HG02759 (cell line): ENCODE results near the gene STRIP2.
"Not testable (repeated sequence)": the region's sequence is repeated elsewhere in the genome, so short reads cannot be mapped to it uniquely, and the experiment has no call there.

Experiments used
- ATAC-seq: cut with Tn5 transposase; IDR thresholded peaks from one replicate; pipeline ENCODE4 v1.9.1; 2021; ENCODE audit warnings: mild to moderate bottlenecking, moderate library complexity; ENCODE audit not compliant: unreplicated experiment

Gene STRIP2

DNA sequence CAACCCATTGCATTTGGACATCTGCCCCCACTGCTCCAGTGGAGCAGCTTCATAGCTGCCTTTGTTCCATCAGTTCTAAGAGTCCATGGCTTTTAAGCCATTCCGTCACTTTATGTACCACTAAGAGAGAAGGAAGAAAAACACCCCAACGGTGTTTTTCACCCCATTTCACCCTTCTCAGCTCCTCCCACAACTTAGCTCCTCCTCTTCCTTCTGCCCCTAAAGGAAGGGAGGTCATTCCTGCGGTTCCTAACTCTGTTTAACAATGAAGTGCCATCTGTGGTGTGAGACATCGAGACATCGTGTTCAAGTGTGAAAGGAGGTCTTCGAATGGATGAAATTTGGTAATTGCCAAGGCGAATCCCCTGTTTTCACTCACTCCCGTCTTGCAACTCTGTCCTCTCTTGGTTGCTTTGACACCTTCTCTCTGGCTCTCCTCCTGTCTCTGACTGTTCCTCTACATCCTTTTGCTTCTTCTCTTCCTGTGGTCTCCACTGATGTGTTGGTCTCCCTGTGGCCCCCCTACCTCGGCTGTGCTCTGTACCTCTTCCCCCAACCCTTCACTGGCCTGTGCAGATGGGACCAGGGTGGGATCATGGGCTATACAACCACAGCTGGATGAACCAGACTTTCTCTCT is 91.1 kb downstream of the STRIP2 start:
- ATAC-seq, result no peak

DNA sequence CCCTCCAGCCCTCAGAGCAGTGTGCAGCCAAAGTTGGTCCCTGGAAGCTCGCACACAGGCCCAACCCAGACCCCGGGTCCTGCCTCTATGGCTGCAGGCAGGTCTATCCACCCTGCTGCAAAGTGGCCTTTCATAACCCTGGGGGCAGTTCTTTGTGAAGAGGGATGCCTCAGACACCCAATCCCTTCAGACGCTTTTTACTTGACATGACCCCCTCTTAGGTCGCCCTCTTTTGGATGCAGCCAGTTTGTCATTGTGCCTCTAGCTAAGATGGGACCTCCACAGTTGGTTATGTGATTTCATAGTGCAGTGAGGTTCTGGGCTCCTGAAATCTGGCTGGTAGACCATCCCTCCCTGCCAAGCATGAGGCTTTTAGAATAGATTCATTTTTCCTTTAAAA is 95.4 kb downstream of the STRIP2 start:
- no peak for ATAC-seq

DNA sequence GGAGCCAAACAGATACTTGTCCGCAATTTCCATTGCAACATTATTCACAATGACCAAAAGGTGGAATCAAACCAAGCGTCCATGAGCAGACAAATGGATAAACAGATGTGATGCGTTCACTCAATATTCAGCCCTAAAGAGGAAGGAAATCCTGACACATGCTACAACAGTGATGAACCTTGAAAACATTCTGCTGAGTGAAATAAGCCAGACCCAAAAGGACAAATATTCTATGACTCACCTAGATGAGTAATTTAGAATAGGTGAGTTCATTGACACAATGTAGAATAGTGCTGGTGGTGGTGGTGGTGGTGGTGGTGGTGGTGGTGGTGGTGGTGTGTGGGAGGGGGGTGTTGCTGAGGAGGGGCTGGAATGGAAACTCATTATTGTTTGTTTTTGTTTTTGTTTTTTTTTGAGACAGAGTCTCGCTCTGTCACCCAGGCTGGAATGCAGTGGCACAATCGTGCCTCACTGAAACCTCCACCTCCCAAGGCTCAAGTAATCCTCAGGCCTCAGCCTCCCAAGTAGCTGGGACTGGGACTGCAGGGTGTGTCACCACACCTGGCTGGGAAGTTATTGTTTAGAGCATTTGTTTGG is 96.7 kb downstream of the STRIP2 start:
- ATAC-seq, result no peak

DNA sequence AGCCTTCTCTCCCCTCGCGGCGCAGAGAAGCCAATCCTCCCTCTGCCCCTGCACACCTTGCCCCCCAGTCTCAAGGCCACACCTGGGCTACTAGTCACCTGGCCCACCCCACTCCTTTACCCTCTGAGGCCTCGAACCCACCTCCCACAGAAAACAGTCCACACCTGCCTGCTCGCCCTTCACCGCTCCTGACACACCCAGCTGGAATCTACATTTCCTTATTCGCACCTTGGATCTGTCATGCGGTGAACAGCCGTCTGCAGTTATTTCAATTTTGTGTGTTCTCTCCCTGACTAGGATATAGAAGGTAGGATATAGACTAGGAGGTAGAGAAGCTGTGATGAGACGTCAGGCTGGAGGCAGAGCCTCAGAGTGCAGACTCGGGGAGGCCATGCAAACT is 97.5 kb downstream of the STRIP2 start:
- ATAC-seq, result no peak

DNA sequence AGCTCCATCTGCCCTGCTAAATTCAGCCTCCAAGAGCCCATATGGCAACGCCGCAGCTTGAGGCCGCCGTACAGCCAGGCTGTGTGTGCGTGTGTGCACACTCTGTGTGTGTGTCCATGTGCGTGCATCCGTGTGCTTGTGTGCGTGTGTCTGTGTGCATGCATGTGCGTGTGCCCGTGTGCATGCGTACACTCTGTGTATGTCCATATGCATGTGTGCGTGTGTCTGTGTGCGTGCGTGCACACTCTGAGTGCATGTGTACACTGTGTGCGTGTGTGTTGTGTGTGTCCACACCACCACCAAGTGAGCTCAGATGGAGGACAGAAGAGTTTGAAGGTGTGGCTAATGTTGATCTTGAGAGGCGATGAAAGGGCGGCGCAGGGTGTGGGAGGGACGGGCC is 98.1 kb downstream of the STRIP2 start:
- ATAC-seq, result no peak

DNA sequence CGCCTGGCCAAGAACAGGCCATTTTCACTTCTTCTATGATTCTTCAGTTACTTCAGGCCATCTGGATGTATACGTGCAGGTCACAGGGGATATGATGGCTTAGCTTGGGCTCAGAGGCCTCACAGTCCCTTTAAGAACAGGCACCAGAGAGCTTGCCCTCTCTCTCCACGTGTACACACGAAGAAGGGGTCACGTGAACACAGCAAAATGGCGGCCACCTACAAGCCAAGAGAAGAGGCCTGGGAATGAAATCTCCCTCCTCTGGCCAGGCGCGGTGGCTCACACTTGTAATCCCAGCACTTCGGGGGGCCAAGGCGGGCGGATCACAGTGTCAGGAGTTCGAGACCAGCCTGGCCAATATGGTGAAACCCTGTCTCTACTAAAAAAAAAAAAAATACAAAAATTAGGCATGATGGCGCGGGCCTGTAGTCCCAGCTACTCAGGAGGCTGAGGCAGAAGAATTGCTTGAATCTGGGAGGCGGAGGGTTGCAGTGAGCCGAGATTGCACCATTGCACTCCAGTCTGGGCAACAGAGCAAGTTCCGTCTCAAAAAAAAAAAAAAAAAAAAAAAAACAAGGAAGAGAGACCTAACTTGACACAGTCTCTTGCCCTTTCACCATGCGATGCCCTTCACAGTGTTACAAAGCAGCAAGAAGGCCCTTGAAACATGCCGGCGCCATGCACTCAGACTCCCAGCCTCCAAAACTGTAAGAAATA is 100.5 kb downstream of the STRIP2 start:
- ATAC-seq, result not testable (repeated sequence)

DNA sequence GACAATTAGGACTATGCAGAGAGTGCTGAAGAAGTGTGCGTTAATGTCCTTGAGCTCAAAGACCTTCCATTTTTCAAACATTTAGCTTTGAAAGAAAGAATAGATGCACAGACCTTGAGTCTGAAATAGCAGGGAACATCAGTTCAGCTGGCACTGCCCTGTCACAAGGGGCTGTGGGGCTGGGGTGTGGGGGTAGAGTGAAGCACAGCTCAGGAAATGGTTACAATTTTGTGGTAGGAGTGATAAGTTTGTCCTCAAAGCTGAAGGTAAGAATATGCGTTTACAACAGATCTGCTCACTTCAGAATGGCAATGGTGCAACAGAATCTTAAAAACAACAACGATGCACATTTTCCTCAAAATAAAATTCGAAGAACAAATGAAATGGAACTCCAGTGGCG is 101.7 kb downstream of the STRIP2 start:
- ATAC-seq, result no peak

DNA sequence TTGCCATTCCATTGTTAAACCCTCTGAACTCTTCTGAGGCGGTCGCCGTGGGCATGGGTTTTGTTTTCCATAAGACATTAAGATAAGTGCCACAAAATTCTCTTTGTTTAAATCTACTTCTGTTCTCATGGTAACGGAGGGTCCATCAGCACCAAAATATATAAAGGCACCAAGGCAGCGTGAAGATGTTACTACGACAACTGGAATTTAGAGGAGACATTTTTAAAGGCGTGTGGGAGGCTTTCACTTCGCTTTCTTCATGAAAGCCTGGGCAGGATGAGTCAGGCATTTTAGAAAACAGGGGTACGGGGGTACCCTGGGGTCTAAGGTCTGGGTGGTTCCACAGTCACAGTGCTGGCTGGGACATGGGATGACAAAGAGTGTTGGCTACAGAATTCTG is 102.1 kb downstream of the STRIP2 start:
- no peak for ATAC-seq
